Inferior parietal cortex (tissue), 1 donor: ENCODE data around the gene ZBTB12.

Experiments used
- DNase-seq: peaks from one replicate; pipeline ENCODE4 v3.0.0-alpha.2; 2016; ENCODE audit errors: extremely low spot score

ZBTB12 gene

DNA sequence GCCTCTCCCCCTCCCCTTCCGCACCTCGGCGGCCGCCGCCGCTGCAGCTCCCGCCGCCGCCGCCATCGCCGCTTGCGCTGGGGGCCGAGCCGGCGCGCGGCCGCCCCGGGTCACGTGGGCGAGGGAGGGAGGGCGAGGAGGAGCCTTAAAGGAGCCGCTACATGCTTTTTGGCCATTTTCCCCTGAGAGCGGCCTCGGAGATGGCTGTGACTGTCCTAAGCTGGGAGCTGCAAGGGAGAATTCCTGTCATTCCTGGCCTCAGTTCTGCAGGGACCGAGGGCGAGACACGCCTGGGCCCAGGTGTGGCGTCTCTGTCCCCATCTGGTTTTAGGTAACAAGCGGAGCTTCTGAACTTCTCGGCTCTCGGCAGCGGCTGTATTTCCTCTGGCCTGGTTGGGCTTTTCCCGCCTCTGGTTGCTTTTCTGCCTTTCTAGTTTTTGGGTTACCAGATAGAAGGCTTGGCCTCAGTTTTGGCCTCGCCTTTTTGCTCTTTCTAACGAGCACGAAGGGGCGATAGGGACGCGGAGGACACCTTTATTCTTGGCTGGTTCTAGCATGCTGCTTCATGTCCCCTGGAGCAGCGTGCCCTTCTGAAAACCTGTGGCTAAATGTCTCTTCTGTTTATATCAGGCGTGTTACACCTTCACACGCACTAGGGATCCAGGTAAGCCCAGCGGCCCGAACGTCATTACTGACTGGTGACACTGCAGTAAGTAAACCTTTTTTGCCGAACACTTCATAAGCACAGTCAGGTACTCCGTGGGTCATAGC lies 4.1 kb downstream of the ZBTB12 start, which contains the start of gene EHMT2:
Gene EHMT2 (minus strand): TSS at position 87 of the 771 bp plus-strand sequence. CDS start 21 bp downstream, at position 66.
- DNase-seq, result peak; percentile 92

DNA sequence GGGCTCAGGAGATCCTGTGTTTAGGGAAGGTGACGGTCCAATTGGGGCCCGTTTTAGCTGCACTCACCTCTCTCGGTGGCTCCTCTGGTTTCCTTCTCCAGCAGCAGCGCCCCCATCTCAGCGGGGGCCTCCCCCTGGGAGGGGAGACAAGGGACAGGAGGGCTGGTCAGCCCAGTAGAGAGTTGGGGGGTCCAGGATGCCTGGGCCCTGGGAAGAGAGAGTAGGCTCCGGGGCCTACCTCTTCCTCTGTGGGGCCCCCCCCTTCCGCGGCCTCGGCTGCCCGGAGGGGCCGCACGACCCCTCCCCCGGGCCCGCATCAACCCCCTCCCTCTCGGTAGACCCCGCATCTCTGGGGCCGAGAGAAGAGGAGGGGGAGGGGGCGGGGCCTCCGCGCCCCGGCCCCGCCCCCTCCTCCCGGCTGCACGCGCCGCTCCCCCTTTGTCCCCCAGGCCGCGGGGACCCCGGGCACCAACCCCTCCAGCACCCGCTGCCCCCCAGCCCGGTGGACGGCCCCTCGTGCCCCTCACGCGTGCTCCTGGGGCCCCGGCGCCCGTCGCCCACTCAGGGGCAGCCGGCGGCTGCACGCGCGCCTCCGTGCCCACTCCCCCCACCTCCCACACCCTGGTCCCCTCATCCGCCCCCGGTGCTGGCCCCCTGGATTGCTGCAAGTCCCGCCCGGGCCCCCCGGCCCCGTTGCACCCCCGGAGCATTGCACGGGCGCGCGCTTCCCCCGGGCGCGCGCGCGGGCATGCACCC lies 4.9 kb downstream of the ZBTB12 start:
- DNase-seq, result no peak

DNA sequence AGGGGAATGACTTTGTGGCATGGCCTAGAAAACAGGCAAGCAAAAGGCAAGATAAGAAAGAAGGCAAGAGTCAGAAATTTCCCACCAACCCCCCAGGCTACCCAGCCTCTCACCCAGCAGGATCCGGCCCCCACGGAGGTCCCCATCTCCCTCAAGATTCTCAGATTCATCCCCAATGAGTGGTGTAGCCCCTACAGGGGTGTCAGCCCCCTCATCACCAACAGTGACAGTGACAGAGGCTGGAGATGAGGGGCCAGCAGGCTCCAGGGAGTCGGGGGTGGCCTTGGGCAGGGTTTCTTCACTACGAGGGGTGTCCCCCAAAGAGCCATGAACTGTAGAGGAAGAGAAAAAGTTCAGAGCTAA lies 5.4 kb downstream of the ZBTB12 start:
- no peak for DNase-seq

DNA sequence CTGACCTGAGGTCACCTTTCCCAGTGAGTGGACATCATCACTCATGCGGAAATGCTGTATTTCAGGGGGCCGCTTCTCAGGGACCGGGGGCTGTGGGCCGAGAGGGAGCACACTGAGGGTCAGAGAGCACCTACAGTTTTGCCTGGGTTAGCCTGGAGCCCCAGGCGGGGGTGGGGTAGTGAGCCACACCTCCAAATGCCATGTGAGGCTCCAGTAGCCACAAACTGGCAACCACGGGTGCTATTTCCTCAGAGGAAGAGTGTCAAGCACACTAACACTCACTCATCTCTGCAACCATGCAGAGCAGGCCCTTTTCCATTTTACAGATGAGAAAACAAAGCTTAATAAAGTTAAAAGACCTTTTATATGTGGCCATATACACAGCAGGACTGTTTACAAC lies 9.1 kb downstream of the ZBTB12 start:
- DNase-seq, result no peak

DNA sequence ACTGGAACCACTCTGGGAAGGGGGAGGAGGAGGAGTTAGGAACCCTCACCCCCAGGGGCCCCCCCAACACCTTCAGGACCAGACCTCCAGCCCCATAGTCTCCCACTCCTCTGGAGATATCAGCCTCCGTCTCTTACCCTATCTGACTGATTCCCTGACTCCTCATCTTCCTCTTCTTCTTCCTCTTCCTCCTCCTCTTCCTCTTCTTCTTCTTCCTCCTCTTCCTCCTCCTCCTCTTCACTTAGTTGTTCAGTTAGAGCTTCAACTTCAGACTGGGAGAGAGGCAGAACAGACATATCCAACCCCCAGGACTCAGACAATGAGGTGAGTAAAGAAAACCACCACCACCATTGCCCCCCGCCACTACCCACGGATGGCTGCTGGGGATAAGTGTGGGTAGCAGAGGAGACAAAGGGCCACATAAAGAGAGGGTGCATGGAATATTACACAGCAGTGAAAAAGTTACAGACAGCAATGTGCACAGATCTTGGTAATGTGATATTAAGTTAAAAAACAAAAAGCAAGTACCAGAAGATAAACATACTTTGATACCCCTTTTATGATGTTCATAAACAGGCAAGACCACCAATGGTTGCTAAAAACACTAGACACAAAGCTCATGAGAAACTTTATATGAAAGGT lies 12.4 kb downstream of the ZBTB12 start:
- DNase-seq, result no peak

DNA sequence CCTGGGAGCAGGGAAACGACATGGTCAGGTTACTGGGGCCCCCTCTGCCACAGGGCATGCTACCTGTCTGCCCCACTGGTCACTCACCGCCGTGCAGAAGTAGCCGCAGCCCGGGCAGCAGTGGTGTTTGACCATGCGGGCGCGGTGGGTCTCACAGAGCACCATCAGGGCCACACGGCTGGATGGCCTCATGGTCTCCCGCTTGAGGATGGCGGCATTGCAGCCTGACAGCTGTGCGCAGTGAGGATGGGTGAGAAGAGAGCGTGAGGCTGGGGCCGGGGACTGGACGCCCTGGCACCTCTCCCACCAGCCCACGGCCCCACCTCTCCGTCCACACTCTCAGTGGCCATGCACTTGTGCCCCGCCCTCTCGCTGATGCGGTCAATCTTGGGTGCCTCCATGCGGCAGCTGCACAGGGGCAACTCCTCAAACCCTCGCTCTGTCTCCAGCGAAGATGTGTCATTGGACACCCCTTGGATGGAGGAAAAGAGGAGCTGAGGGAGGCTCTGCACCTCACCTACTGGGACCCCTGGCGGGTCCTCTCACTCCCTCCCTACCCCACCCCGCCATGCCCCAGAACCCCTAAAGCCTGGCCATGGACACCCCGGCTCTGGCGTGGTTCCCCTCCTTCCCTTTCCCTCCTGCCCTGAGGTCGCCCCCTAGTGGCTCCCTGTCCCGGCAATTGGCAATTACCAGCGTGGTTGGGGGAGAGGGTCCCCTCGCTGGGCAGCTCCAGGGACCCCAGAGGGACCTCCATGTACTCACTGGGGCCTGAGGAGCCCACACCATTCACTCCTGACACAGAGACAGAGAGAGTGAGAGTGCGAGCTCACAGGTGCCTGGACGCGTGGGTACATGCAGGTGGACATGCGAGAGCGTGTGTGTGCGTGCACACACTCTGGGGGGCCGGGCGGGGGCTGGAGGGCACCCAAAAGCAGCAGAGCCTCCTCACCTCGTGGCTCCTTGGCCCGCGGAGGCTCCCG lies 13.3 kb downstream of the ZBTB12 start:
- DNase-seq, result peak; percentile 17

DNA sequence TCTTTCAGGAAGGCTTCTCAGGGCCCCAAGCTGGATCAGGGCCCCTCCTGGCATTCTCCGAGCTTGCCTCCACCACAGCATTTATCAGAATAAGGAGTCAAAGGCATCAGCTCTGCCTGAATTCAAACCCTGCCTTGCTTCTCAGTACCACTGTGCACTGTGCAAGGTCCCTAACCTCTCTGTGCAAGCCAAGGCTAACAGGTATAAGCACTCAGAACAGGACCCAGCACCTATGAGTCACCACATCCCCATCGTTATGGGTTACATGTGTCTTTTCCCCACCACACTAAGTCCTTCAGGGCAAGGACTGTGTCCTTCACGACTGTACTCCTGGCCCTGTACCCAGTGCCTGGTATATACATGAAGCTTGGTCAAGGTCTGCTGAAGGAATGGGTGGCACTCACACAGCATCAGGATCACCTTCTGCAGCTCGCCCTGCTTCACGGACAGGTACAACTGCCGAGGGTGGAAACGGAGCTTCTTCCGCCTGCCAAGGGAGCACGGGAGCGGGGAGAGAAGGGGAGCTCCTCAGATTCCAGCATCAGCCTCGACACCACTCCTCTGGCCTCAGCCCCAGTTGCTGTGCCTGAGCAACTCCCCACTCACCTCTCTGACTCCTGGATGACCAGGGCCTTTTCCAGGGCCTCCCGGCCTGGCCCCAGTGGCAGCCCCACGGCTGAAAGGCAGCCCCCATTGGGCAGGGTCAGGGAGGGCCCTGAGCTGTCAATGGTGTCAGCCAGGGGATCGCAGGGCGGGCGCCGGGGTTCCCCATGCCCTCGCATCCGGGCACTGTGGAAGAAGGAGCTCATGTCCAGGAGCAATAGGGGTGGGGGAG lies 14.5 kb downstream of the ZBTB12 start:
- DNase-seq, result no peak

DNA sequence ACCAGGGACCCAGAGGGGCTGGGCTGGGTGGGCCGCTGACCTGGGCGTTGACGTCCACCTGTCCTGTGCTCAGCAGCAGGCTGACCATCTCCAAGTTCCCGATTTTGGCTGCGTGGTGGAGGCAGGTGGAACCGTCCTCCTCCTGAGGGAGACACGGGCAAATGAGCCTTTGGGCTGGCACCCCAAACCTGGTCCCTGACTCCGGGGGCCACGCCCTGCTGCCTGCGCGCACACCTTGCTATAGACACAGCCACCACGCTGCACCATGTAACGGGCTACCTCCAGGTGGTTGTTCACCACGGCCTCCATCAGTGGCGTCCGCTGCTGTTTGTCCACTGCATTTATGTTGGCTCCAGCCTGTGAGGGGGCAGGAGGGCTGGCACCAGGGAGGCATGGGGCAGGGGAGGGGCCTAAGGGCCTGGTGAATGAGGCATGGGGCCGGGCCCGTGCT lies 15.3 kb downstream of the ZBTB12 start:
- DNase-seq, result no peak

DNA sequence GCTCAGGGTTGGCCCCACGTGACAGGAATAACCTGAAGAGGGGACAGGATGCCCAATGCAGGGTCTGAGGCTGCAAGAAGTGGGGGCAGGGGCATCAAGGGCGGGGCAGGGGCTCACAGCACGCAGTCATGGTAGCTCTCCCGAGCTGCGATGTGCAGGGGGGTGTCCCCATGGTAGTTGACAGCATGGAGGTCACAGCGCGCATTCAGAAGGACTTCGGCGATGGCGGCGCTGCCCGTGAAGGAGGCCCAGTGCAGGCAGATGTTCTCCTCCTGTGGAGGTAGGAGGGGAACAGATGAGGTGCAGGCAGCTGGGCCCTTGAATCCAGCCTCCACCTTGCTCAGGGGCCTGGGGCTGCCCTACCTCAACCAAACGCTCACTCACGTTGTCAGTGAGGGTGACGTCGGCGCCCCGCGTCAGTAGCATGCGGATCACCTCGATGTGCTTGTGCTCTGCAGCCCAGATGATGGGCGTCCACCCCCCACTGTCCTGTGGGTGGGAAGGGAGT lies 17.3 kb downstream of the ZBTB12 start:
- no peak for DNase-seq

DNA sequence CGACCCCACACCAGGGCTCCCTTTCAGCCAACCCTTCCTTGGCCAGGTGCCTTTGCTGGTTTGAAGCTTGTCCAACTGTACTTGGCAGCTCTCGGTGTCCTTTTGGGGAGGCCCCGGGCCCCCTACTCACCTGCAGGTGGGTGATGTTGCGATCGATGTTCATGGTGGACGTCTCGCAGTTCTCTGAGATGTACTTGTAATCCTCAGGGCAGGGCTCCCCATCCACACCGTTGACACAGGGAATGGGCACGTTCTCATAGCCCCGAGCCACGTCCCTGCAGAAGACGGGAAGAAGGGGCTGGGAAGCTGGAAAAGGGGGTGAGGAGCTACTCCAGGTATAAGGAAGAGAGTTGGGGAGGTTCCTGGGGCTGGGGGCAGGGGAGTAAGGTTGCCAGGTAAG lies 18.2 kb downstream of the ZBTB12 start:
- DNase-seq, result no peak

DNA sequence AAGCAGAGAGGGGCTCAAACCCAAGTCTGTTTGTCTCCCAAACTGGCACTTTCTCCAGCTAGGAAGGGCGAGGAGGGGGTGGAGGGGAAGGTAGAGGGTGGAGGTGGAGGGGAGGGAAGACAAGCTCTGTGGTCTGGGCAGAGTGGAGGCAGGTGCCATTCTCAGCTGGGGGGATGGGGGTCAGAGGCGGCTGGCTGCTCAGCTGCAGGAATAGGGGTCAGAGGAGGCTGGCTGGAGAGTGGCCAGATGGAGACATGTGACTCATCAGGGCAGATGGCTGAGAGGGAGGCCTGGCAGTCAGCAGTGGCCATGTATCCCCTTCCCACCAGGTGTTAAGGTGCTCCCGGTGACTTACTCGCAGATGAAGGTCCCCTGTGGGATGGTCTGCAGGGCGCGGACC lies 19.5 kb downstream of the ZBTB12 start:
- no peak for DNase-seq

DNA sequence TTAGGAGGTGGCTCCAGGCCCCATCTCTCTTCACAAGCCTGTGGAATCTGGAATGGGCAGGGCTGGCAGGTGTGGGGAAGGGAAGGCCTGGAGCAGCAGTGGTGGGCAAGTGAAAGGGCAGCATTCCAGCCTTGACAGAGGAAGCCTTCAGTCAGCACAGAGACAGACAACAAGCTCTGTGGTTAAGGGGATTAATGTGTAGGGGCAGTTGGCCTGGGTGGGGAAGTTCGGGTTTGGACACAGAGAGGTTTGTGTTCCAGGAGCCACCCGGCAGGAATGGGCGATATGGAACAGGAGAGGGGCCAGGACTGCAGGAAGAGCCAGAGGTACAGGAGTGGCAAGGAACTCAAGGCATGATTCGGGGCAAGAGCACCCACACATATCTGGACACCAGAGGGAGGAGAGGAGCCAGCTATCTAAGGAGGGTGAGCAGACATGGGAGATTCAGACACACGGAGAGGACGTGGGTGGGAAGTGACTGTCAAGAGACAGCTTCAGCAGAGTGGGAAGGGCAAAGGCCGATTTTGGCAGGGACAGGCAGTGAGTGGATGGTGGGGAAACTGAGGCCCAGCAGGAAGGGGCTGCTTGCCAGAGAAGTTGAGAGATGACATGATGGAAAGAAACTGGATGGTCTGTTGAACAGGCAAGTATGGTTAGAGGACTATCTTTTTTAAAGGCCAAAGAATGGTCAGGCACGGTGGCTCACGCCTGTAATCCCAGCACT lies 20.6 kb downstream of the ZBTB12 start:
- DNase-seq, result no peak

DNA sequence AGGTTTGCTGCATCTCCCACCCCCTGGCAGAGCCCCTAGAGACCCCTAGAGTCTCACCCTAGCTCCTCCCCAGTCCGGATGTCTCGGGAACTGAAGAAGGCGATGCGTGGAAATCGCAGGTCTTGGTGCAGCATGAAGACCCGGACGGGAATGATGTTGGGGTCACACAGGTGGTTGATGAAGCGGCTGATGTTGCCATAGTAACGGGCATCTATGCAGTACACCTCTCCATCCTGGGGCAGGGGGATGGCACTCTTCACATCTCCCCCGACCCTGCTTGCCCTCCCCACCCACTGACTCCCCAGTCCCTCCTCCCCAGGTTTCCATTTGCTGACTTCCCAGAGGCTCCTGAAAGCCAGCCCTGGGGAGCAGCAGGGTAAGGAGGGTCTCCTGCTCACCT lies 21.3 kb downstream of the ZBTB12 start:
- DNase-seq, result no peak

DNA sequence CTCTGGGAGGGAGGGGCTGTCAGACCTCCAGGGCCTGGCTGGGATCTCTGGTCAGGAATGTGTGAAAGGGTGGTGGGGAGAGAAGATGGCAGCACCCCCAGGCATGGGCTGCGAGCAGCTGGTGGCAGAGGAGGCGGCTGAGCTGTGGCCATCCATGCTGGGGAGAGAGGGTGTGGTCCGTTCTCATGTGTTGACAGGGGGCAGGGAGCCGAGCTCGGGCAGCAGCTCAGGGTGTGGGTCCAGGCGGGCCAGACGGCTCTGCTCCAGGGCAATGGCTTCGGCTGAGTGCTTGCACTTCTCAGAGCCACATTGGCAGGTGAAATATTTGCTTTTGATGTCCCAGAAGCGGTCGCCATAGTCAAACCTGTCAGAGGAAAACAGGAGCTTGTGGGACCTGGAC lies 22.0 kb downstream of the ZBTB12 start:
- no peak for DNase-seq

DNA sequence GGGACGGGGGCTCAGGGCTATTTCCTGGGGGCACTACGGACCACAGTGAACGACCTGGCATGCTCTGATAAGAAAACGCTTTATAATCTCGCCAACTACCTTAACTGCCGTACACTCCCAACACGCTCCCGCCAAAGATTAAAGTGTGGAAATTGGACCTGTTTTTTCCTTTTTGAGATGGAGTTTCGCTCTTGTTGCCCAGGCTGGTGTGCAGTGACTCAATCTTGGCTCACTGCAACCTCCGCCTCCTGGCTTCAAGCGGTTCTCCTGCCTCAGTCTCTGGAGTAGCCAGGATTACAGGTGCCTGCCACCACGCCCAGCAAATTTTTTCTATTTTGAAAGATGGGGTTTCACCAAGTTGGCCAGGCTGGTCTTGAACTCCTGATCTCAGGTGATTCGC lies 22.7 kb downstream of the ZBTB12 start:
- no peak for DNase-seq

DNA sequence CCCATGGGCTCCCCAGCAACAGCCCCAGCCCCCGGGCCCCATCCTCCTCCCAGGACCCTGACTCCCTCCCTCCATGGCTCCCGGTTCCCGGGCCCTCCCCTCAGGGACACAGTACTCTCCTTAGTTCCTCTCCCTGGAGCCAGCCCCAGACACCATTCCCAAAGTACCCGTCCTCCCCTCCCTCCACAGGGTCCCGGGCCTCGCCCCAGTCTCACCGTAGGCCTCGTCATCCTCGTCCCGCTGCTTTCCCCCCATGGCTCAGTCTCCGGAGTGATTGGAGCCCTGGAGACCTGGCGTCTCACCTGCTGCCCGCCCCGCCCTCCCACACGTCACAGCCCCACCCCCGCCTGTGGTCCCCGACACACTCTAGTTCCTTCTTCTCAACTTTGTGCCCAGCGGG lies 23.2 kb downstream of the ZBTB12 start, which contains the start of gene SLC44A4:
Gene SLC44A4 (minus strand): TSS at position 272 of the 400 bp plus-strand sequence. CDS start 17 bp downstream, at position 255.
- DNase-seq, result no peak

DNA sequence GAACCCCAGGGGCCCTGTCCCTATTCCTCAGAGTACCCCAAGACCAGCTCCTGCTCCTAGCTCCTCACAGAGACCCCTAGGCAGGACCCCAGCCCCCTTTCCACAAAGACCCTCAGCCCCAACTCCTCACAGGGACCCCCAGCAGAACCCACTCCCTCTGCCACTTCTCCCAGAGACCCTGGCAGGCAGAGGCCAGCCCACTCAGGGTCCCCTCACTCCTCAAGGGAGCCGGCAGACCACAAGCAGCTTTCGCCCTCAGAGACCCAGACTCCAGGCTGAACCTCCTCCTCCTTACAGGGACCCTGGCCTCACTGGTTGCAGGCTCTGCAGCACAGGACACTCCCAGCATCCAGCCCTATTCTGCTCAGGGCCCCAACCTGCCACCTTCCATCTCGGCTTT lies 23.7 kb downstream of the ZBTB12 start:
- DNase-seq, result no peak

DNA sequence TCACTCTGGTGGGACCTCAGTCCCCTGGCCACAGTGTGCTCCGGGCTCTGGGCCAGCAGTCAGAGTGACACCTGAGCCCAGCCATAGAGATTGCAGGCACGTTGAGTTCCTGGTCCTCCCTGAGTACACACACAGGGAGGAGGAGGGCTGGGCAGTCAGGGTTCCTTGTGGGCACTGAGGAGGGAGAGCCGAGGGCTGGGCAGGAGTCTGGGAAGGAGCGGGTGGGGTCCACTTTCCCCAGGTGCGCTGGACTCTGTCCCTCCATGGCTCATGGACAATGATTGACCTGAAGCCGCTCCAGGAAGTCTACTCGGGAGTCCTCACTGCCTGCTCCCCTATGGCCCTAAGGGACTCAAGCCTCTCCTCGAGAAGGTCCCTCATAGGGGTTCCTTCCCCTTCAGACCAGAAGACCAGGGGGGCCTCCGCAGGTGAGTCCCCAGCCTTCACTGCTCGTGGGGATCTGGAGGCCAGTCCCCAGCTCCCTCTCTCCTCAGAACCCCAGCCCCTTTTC lies 24.2 kb downstream of the ZBTB12 start:
- DNase-seq, result no peak

DNA sequence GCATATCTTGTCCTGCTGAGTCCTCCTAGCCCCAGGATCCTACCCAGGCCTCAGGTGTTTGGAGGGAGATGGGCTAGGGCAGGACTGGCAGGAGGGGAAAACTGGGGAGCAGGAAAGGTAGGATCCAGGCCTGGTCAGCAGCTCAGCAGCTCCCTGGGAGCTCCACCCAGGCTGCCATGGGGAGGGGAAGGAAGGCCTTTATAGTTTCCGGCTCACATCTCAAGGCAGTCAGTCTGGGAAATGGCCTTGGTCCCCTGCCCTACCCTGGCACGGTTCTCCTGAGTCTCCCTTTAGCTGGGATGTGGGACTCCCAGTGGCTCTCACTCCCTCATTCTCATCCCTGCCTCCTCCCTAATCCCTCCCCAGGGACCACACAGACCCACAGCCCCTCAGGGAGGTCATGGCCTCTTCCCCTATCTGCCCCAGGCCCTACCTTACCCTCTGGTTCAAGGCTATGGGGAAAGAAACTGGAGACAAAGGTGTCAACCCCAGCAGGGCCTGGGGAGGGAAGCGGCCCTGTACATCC lies 24.7 kb downstream of the ZBTB12 start:
- no peak for DNase-seq
